PC-9 (cell line): ENCODE results near the gene MTG1.

Source experiments
- EZH2 ChIP-seq: fragments of 200-600 bp; sonication (generic); IDR thresholded peaks from 2 replicates; pipeline ENCODE4 v1.8.0; 2017; ENCODE audit warnings: antibody characterized with exemption, low read depth
- TF ChIP-seq, protein P1 (sequence below): fragments of 200-600 bp; sonication (generic); conservative IDR thresholded peaks from 2 replicates; pipeline ENCODE4 v1.6.1; 2017; ENCODE audit warnings: mixed run types, antibody characterized with exemption, mild to moderate bottlenecking, moderate library complexity

DNA sequence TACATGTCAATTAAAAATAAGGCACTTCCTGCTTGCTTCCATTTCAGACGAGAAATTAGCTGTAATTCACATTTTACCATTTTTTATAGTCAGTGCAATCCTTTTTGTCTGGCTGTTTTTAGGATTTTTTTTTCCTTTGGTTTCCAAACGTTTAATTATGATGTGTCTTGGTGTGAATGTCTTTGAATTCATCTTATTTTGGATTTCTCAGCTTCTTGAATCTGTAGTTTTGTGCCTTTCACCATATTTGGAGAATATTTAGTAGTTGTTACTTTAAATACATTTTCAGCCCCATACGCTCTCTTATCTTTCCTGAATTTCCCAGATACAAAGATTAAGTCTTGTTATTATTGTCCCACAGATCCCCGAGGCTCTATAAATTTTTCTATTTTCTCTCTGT lies 57.4 kb downstream of the MTG1 start:
- TF ChIP-seq, protein P1, sequence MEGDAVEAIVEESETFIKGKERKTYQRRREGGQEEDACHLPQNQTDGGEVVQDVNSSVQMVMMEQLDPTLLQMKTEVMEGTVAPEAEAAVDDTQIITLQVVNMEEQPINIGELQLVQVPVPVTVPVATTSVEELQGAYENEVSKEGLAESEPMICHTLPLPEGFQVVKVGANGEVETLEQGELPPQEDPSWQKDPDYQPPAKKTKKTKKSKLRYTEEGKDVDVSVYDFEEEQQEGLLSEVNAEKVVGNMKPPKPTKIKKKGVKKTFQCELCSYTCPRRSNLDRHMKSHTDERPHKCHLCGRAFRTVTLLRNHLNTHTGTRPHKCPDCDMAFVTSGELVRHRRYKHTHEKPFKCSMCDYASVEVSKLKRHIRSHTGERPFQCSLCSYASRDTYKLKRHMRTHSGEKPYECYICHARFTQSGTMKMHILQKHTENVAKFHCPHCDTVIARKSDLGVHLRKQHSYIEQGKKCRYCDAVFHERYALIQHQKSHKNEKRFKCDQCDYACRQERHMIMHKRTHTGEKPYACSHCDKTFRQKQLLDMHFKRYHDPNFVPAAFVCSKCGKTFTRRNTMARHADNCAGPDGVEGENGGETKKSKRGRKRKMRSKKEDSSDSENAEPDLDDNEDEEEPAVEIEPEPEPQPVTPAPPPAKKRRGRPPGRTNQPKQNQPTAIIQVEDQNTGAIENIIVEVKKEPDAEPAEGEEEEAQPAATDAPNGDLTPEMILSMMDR, result no peak
- TF ChIP-seq EZH2, result no peak
